ENCODE data around the gene H1-8.
"Not testable (repeated sequence)": the region's sequence is repeated elsewhere in the genome, so short reads cannot be mapped to it uniquely, and the experiment has no call there.

DNA sequence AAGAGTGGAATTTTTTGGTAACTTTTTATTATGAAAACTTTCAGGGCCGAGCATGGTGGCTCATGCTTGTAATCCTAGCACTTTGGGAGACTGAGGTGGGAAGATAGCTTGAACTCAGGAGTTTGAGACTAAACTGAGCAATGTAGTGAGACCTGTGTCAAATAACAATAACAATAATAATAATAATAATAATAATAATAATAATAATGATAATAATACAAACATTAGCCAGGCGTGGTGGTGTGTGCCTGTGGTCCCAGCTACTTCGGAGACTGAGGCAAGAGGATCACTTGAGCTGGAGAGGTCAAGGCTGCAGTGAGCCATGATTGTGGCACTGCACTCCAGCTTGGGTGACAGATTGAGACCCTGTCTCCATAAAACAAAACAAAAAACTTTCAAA lies 3.0 kb downstream of the H1-8 start:
- not testable (repeated sequence) for TF ChIP-seq RARB (CRISPR knock-in tag; IDR thresholded peaks at IDR 0.05); ZNF70 (CRISPR knock-in tag; IDR thresholded peaks at IDR 0.05); PATZ1 (CRISPR knock-in tag; IDR thresholded peaks at IDR 0.05; ENCODE audit: borderline replicate concordance); ZNF8 (CRISPR knock-in tag; IDR thresholded peaks at IDR 0.05); CREB5 (CRISPR knock-in tag; IDR thresholded peaks at IDR 0.05; ENCODE audit: low read depth); ARNTL (CRISPR knock-in tag; IDR thresholded peaks at IDR 0.05; ENCODE audit: borderline replicate concordance, low read depth); ZC3H10 (CRISPR knock-in tag; IDR thresholded peaks at IDR 0.05); GLIS3 (CRISPR knock-in tag; IDR thresholded peaks at IDR 0.05)
- TF ChIP-seq, protein P1, sequence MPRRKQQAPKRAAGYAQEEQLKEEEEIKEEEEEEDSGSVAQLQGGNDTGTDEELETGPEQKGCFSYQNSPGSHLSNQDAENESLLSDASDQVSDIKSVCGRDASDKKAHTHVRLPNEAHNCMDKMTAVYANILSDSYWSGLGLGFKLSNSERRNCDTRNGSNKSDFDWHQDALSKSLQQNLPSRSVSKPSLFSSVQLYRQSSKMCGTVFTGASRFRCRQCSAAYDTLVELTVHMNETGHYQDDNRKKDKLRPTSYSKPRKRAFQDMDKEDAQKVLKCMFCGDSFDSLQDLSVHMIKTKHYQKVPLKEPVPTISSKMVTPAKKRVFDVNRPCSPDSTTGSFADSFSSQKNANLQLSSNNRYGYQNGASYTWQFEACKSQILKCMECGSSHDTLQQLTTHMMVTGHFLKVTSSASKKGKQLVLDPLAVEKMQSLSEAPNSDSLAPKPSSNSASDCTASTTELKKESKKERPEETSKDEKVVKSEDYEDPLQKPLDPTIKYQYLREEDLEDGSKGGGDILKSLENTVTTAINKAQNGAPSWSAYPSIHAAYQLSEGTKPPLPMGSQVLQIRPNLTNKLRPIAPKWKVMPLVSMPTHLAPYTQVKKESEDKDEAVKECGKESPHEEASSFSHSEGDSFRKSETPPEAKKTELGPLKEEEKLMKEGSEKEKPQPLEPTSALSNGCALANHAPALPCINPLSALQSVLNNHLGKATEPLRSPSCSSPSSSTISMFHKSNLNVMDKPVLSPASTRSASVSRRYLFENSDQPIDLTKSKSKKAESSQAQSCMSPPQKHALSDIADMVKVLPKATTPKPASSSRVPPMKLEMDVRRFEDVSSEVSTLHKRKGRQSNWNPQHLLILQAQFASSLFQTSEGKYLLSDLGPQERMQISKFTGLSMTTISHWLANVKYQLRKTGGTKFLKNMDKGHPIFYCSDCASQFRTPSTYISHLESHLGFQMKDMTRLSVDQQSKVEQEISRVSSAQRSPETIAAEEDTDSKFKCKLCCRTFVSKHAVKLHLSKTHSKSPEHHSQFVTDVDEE (CRISPR knock-in tag; IDR thresholded peaks at IDR 0.05): not testable (repeated sequence)
- TF ChIP-seq, protein P2, sequence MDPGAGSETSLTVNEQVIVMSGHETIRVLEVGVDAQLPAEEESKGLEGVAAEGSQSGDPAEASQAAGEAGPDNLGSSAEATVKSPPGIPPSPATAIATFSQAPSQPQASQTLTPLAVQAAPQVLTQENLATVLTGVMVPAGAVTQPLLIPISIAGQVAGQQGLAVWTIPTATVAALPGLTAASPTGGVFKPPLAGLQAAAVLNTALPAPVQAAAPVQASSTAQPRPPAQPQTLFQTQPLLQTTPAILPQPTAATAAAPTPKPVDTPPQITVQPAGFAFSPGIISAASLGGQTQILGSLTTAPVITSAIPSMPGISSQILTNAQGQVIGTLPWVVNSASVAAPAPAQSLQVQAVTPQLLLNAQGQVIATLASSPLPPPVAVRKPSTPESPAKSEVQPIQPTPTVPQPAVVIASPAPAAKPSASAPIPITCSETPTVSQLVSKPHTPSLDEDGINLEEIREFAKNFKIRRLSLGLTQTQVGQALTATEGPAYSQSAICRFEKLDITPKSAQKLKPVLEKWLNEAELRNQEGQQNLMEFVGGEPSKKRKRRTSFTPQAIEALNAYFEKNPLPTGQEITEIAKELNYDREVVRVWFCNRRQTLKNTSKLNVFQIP (CRISPR knock-in tag; IDR thresholded peaks at IDR 0.05; ENCODE audit: borderline replicate concordance, low read depth): not testable (repeated sequence)
